Measurements from ENCODE around the gene PTPRE. TPM values are rescaled to one million over a fixed set of nuclear protein-coding genes. Genes with fewer than 3 reads are reported as not detected.

PTPRE gene
- total RNA-seq, 3 donors from 2014 or later (not counting 1 experiment from before 2014, with no cell fraction given), result 274 to 280 (median 275) TPM

DNA sequence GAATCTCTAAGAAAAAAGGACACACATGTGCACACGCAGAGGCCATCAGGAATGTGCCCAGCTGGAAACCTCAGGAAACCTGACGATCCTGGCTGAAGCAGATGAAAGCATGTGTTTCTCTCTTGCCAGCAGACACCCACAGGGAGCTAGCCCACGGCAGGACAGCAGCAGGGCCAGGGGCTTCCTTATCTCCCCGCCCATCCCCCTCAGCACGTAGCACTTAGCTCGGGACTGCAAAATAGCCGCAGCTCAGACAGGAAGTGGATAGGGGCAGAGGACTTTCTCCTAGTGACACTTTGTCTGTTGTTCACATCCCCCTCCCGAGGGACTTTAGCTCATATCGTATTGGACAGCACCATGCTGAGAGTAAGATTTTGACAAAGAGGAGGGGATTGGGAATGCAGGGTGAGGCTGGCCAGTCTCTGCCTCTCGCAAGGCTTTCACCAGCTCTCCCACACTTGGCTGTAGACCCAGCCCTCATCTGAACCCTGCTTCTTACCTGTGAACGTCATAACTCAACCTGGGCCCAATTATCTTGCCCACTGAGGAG is 155.5 kb downstream of the PTPRE start:
- Mint-ChIP-seq H3K4me3 (peak overlapping the region; percentile 88), H3K36me3 (peaks cover 26% of the 10 kb centered on the region)
- peaks cover 66% of the 10 kb centered on the region for H3K36me3 ChIP-seq (ENCODE audit: control insufficient read depth, insufficient read depth, low read length)

DNA sequence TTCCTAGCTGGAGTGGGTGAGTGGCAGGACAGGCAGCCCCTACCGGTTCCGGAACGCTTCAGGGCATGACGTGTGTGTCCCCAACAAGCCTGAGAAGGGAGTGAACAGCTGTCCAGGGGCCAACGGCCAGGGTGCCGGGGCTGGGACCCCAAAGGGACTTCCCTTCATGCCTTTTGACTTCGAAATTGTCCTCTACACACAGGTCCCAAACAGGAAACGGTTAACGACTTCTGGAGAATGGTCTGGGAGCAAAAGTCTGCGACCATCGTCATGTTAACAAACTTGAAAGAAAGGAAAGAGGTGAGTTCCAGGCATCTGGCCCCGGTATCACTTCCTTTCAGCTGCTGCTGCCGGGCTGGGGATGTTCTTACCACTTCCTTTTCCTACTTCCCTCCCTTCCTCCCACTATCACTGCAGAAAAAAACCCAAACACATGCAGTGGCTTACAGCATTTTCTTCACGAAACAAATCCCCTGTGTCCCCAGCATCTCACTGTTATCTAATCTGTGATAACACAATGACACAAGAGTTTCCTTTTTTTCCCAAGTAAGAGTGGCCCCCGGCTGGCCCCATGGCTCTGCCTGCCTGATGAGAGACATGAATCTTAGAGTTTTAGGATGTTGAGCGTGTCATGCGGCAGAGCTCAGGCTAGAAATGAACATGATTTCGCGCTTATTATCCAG is 156.1 kb downstream of the PTPRE start:
- TF ChIP-seq, protein P1, sequence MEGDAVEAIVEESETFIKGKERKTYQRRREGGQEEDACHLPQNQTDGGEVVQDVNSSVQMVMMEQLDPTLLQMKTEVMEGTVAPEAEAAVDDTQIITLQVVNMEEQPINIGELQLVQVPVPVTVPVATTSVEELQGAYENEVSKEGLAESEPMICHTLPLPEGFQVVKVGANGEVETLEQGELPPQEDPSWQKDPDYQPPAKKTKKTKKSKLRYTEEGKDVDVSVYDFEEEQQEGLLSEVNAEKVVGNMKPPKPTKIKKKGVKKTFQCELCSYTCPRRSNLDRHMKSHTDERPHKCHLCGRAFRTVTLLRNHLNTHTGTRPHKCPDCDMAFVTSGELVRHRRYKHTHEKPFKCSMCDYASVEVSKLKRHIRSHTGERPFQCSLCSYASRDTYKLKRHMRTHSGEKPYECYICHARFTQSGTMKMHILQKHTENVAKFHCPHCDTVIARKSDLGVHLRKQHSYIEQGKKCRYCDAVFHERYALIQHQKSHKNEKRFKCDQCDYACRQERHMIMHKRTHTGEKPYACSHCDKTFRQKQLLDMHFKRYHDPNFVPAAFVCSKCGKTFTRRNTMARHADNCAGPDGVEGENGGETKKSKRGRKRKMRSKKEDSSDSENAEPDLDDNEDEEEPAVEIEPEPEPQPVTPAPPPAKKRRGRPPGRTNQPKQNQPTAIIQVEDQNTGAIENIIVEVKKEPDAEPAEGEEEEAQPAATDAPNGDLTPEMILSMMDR (IDR thresholded peaks at IDR 0.05), result no peak
- 12% methylated on average over 19 of the region's 19 CpGs for WGBS (ENCODE audit: insufficient coverage)
- H3K27me3 ChIP-seq (ENCODE audit: control insufficient read depth, insufficient read depth, low read length), result no peaks in the 10 kb centered on the region
- no peaks in the 10 kb centered on the region for H3K9me3 ChIP-seq (ENCODE audit: control insufficient read depth, insufficient read depth, low read length)
- peak overlapping the region; percentile 88 for H3K27ac Mint-ChIP-seq
- H3K36me3 Mint-ChIP-seq, result peaks cover 22% of the 10 kb centered on the region
- peak overlapping the region; percentile 1 for H3K4me3 ChIP-seq (ENCODE audit: low read length)
- intact Hi-C loops (cut with micrococcal nuclease), result no loop called here
- ATAC-seq (peak; percentile 10 to 59 (median 33)), DNase-seq (peak; percentile 37 to 85)
- peaks cover 88% of the 10 kb centered on the region for H3K4me1 ChIP-seq (ENCODE audit: control insufficient read depth, insufficient read depth, low read length)
- no peaks in the 10 kb centered on the region for H3K27me3 Mint-ChIP-seq (ENCODE audit: low read depth in 2 of 2)
- H3K9me3 Mint-ChIP-seq, result no peaks in the 10 kb centered on the region
- H3K4me1 Mint-ChIP-seq, result peaks cover 93 to 95% of the 10 kb centered on the region in 2 donors
- peaks cover 66% of the 10 kb centered on the region for H3K36me3 ChIP-seq (ENCODE audit: control insufficient read depth, insufficient read depth, low read length)
- peak overlapping the region; percentile 86 for H3K27ac ChIP-seq (ENCODE audit: low read length)
- peak overlapping the region; percentile 88 for H3K4me3 Mint-ChIP-seq

More for the DNA sequence above, 155.5 kb downstream of the PTPRE start:
- no peaks in the 10 kb centered on the region for H3K9me3 Mint-ChIP-seq
- 16% methylated on average over 9 of the region's 11 CpGs for WGBS (ENCODE audit: insufficient coverage)
- peak overlapping the region; percentile 88 for H3K27ac Mint-ChIP-seq
- peak overlapping the region; percentile 86 for H3K27ac ChIP-seq (ENCODE audit: low read length)
- peaks cover 85% of the 10 kb centered on the region for H3K4me1 ChIP-seq (ENCODE audit: control insufficient read depth, insufficient read depth, low read length)
- DNase-seq (peak; percentile 37 to 57), ATAC-seq (peak; percentile 8 to 46 (median 27))
- intact Hi-C loops (cut with micrococcal nuclease), result no loop called here
- no peaks in the 10 kb centered on the region for H3K27me3 ChIP-seq (ENCODE audit: control insufficient read depth, insufficient read depth, low read length)
- H3K4me3 ChIP-seq (ENCODE audit: low read length), result peak overlapping the region; percentile 1
- H3K27me3 Mint-ChIP-seq (ENCODE audit: low read depth in 2 of 2), result no peaks in the 10 kb centered on the region
- H3K9me3 ChIP-seq (ENCODE audit: control insufficient read depth, insufficient read depth, low read length), result no peaks in the 10 kb centered on the region
- TF ChIP-seq, protein P1 (IDR thresholded peaks at IDR 0.05), result no peak
- peaks cover 96 to 99% of the 10 kb centered on the region in 2 donors for H3K4me1 Mint-ChIP-seq

DNA sequence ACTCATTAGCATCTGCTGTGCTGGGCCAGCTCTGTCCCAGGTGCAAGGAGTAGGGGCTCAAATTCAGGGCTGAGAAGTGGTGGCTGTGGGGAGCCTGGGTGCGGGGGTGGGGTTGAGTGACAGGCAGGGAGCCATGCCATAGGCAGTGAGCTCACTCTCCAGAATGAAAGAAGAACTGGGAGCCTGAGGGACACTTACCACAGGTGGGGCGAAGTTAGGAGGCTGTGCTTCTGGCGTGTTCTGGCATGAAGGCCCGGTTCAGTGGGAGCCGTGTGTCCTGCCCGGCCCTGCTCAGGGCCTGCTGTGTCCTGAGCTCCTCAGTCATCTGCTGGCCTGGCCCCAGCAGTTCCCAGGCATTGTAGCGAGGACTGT is 156.8 kb downstream of the PTPRE start:
- intact Hi-C loops (cut with micrococcal nuclease), result loop anchor here (1.0 to 2.0 kb wide), 2 partner anchors 15 to 73 kb away; no protein-coding TSS in a partner anchor
- no peak overlapping the region for H3K4me3 ChIP-seq (ENCODE audit: low read length)
- H3K27me3 Mint-ChIP-seq (ENCODE audit: low read depth in 2 of 2), result no peaks in the 10 kb centered on the region
- H3K27ac ChIP-seq (ENCODE audit: low read length), result peak overlapping the region; percentile 86
- no peaks in the 10 kb centered on the region for H3K9me3 ChIP-seq (ENCODE audit: control insufficient read depth, insufficient read depth, low read length)
- H3K4me3 Mint-ChIP-seq, result peak overlapping the region; percentile 88
- ATAC-seq (no peak), DNase-seq (peak in 1 of 2 donors; percentile 33)
- H3K36me3 ChIP-seq (ENCODE audit: control insufficient read depth, insufficient read depth, low read length), result peaks cover 68% of the 10 kb centered on the region
- H3K27ac Mint-ChIP-seq, result peak overlapping the region; percentile 88
- peaks cover 22% of the 10 kb centered on the region for H3K36me3 Mint-ChIP-seq
- H3K27me3 ChIP-seq (ENCODE audit: control insufficient read depth, insufficient read depth, low read length), result no peaks in the 10 kb centered on the region
- H3K9me3 Mint-ChIP-seq, result no peaks in the 10 kb centered on the region
- TF ChIP-seq, protein P1 (IDR thresholded peaks at IDR 0.05), result no peak
- peaks cover 86 to 88% of the 10 kb centered on the region in 2 donors for H3K4me1 Mint-ChIP-seq
- peaks cover 88% of the 10 kb centered on the region for H3K4me1 ChIP-seq (ENCODE audit: control insufficient read depth, insufficient read depth, low read length)
- 52% methylated on average over 7 of the region's 7 CpGs for WGBS (ENCODE audit: insufficient coverage)
